ENCODE results near the gene ZNF536. TPM values are rescaled to one million over a fixed set of nuclear protein-coding genes. Genes with fewer than 3 reads are reported as not detected.

ZNF536 gene
- total RNA-seq, 1 donor from 2014 or later, result 0.43 TPM

GRCh38 chr19:30518965-30519606 lies 146.9 kb downstream of the ZNF536 start:
- Histone ChIP-seq H4K20me1 (ENCODE audit: insufficient read depth, low read length) (no peaks in the 10 kb centered on the region), H3K4me1 (ENCODE audit: insufficient read depth, low read length) (no peaks in the 10 kb centered on the region), H3K27ac (ENCODE audit: low read depth, low read length) (no peak overlapping the region), H3K4me2 (ENCODE audit: low read length) (no peak overlapping the region), H3K9me3 (ENCODE audit: insufficient read depth, low read depth, low read length) (no peaks in the 10 kb centered on the region), H3K27me3 (ENCODE audit: insufficient read depth, low read length) (no peaks in the 10 kb centered on the region), H3K4me3 (ENCODE audit: insufficient read depth, low read depth, low read length) (no peak overlapping the region), H3K36me3 (ENCODE audit: insufficient read depth, low read length) (no peaks in the 10 kb centered on the region), H3K79me2 (ENCODE audit: insufficient read depth, low read length) (no peaks in the 10 kb centered on the region), H3K9ac (ENCODE audit: low read length) (no peak overlapping the region), H2AFZ (ENCODE audit: low read depth, low read length) (no peak overlapping the region)
- FAIRE-seq, result no peak
- TF ChIP-seq CTCF (IDR thresholded peaks at IDR 0.05; ENCODE audit: insufficient read depth, low read depth, low read length) (no peak), EZH2 (IDR thresholded peaks at IDR 0.05; ENCODE audit: insufficient read depth, low read length) (no peak)
- peaks cover 55% of the 10 kb centered on the region for H3K27me3 Mint-ChIP-seq (ENCODE audit: low read depth, unreplicated experiment)
- H3K36me3 Mint-ChIP-seq (ENCODE audit: low read depth, unreplicated experiment), result no peaks in the 10 kb centered on the region
- H3K4me1 Mint-ChIP-seq (ENCODE audit: low read depth, unreplicated experiment), result no peaks in the 10 kb centered on the region
- no peak for DNase-seq (ENCODE audit: low read depth)
- no peaks in the 10 kb centered on the region for H3K9me3 Mint-ChIP-seq (ENCODE audit: unreplicated experiment)
- no peak overlapping the region for H3K4me3 Mint-ChIP-seq (ENCODE audit: unreplicated experiment)
- no peak overlapping the region for H3K27ac Mint-ChIP-seq (ENCODE audit: unreplicated experiment)

GRCh38 chr19:30519607-30520205 lies 147.5 kb downstream of the ZNF536 start:
- Mint-ChIP-seq H3K27me3 (ENCODE audit: low read depth, unreplicated experiment) (peaks cover 53% of the 10 kb centered on the region), H3K4me1 (ENCODE audit: low read depth, unreplicated experiment) (no peaks in the 10 kb centered on the region), H3K4me3 (ENCODE audit: unreplicated experiment) (no peak overlapping the region), H3K9me3 (ENCODE audit: unreplicated experiment) (no peaks in the 10 kb centered on the region), H3K27ac (ENCODE audit: unreplicated experiment) (no peak overlapping the region), H3K36me3 (ENCODE audit: low read depth, unreplicated experiment) (no peaks in the 10 kb centered on the region)
- FAIRE-seq (no peak), DNase-seq (ENCODE audit: low read depth) (no peak)
- no peak overlapping the region for H2AFZ ChIP-seq (ENCODE audit: low read depth, low read length)
- TF ChIP-seq CTCF (IDR thresholded peaks at IDR 0.05; ENCODE audit: insufficient read depth, low read depth, low read length) (no peak), EZH2 (IDR thresholded peaks at IDR 0.05; ENCODE audit: insufficient read depth, low read length) (no peak)
- no peaks in the 10 kb centered on the region for H3K79me2 ChIP-seq (ENCODE audit: insufficient read depth, low read length)
- H4K20me1 ChIP-seq (ENCODE audit: insufficient read depth, low read length), result no peaks in the 10 kb centered on the region
- H3K9me3 ChIP-seq (ENCODE audit: insufficient read depth, low read depth, low read length), result no peaks in the 10 kb centered on the region
- H3K4me2 ChIP-seq (ENCODE audit: low read length), result no peak overlapping the region
- H3K4me1 ChIP-seq (ENCODE audit: insufficient read depth, low read length), result no peaks in the 10 kb centered on the region
- H3K4me3 ChIP-seq (ENCODE audit: insufficient read depth, low read depth, low read length), result no peak overlapping the region
- no peak overlapping the region for H3K9ac ChIP-seq (ENCODE audit: low read length)
- no peaks in the 10 kb centered on the region for H3K27me3 ChIP-seq (ENCODE audit: insufficient read depth, low read length)
- H3K36me3 ChIP-seq (ENCODE audit: insufficient read depth, low read length), result no peaks in the 10 kb centered on the region
- no peak overlapping the region for H3K27ac ChIP-seq (ENCODE audit: low read depth, low read length)

Data from astrocyte (in vitro differentiated cells and primary cell).